ENCODE results near the gene RAD51.

Gene RAD51

GRCh38 chr15:40739854-40740253 is 44.9 kb downstream of the RAD51 start:
- peaks cover 27% of the 10 kb centered on the region for H3F3A ChIP-seq (ENCODE audit: insufficient read depth, low read length)
- H3K4me1 ChIP-seq (ENCODE audit: low read length): peaks cover 23% of the 10 kb centered on the region
- no peak for DNase-seq
- no peak overlapping the region for H3K27ac ChIP-seq (ENCODE audit: low read length)
- H3K9ac ChIP-seq (ENCODE audit: low read length): no peak overlapping the region
- H3K4me2 ChIP-seq (ENCODE audit: low read depth, low read length): no peak overlapping the region
- no peaks in the 10 kb centered on the region for H3K27me3 ChIP-seq (replicated peaks; ENCODE audit: insufficient read depth, low read length)
- H3K79me2 ChIP-seq (ENCODE audit: low read length): peaks cover 8% of the 10 kb centered on the region; the same call in 1 of the 2 replicates
- 0 out of 2 replicates have a peak, but pooled peaks cover 2% of the 10 kb centered on the region for H3K36me3 ChIP-seq (replicated peaks; ENCODE audit: insufficient read depth, low read length)
- H3K9me3 ChIP-seq (replicated peaks; ENCODE audit: insufficient read depth, low read length): no peaks in the 10 kb centered on the region
- no peak overlapping the region for H2AFZ ChIP-seq (ENCODE audit: low read length)
- no peaks in the 10 kb centered on the region for H4K20me1 ChIP-seq (ENCODE audit: insufficient read depth, low read length)
- no peaks in the 10 kb centered on the region for H3K9me2 ChIP-seq (replicated peaks; ENCODE audit: insufficient read depth, low read length)
- TF ChIP-seq CTCF (IDR thresholded peaks at IDR 0.05; ENCODE audit: low read length) (no peak), EZH2phosphoT487 (IDR thresholded peaks at IDR 0.05; ENCODE audit: low read length) (no peak), EZH2 (optimal IDR thresholded peaks at IDR 0.05; ENCODE audit: low read depth, low read length) (no peak)
- no peak overlapping the region for H3K4me3 ChIP-seq (ENCODE audit: low read length)

- Histone ChIP-seq H3K4me2 (ENCODE audit: low read depth, low read length) (peak overlapping the region; percentile 84), H3K36me3 (replicated peaks; ENCODE audit: insufficient read depth, low read length) (no peaks in the 10 kb centered on the region), H3K9ac (ENCODE audit: low read length) (peak overlapping the region; percentile 69; the same call in 1 of the 2 replicates)
Measured at GRCh38 chr15:40743485-40743901, 48.5 kb downstream of the RAD51 start.

GRCh38 chr15:40743921-40744814 is 49.2 kb downstream of the RAD51 start:
- H3K9me2 ChIP-seq (replicated peaks; ENCODE audit: insufficient read depth, low read length): no peaks in the 10 kb centered on the region
- no peaks in the 10 kb centered on the region for H3K27me3 ChIP-seq (replicated peaks; ENCODE audit: insufficient read depth, low read length)
- peak overlapping the region; percentile 42 for H3K4me3 ChIP-seq (ENCODE audit: low read length)
- peak overlapping the region; percentile 69 for H3K9ac ChIP-seq (ENCODE audit: low read length)
- H3K4me1 ChIP-seq (ENCODE audit: low read length): peaks cover 37% of the 10 kb centered on the region
- peak; percentile 93 for DNase-seq
- TF ChIP-seq CTCF (IDR thresholded peaks at IDR 0.05; ENCODE audit: low read length): peak; percentile 41
- no peak for TF ChIP-seq EZH2phosphoT487 (IDR thresholded peaks at IDR 0.05; ENCODE audit: low read length)
- no peak for TF ChIP-seq EZH2 (optimal IDR thresholded peaks at IDR 0.05; ENCODE audit: low read depth, low read length)
- H3K36me3 ChIP-seq (replicated peaks; ENCODE audit: insufficient read depth, low read length): no peaks in the 10 kb centered on the region
- peak overlapping the region; percentile 54 for H2AFZ ChIP-seq (ENCODE audit: low read length)
- peaks cover 20% of the 10 kb centered on the region for H3K79me2 ChIP-seq (ENCODE audit: low read length)
- peaks cover 38% of the 10 kb centered on the region for H3F3A ChIP-seq (ENCODE audit: insufficient read depth, low read length)
- H4K20me1 ChIP-seq (ENCODE audit: insufficient read depth, low read length): no peaks in the 10 kb centered on the region
- peak overlapping the region; percentile 97 for H3K27ac ChIP-seq (ENCODE audit: low read length)
- no peaks in the 10 kb centered on the region for H3K9me3 ChIP-seq (replicated peaks; ENCODE audit: insufficient read depth, low read length)
- H3K4me2 ChIP-seq (ENCODE audit: low read depth, low read length): peak overlapping the region; percentile 84

More at GRCh38 chr15:40743485-40743901, 48.5 kb downstream of the RAD51 start:
- H3K27me3 ChIP-seq (replicated peaks; ENCODE audit: insufficient read depth, low read length): no peaks in the 10 kb centered on the region
- peak; percentile 90 for DNase-seq
- TF ChIP-seq EZH2 (optimal IDR thresholded peaks at IDR 0.05; ENCODE audit: low read depth, low read length): no peak
- no peak for TF ChIP-seq EZH2phosphoT487 (IDR thresholded peaks at IDR 0.05; ENCODE audit: low read length)
- TF ChIP-seq CTCF (IDR thresholded peaks at IDR 0.05; ENCODE audit: low read length): no peak
- peaks cover 20% of the 10 kb centered on the region for H3K79me2 ChIP-seq (ENCODE audit: low read length)
- no peaks in the 10 kb centered on the region for H3K9me3 ChIP-seq (replicated peaks; ENCODE audit: insufficient read depth, low read length)
- H3K4me3 ChIP-seq (ENCODE audit: low read length): peak overlapping the region; percentile 14; the same call in 1 of the 2 replicates
- H4K20me1 ChIP-seq (ENCODE audit: insufficient read depth, low read length): no peaks in the 10 kb centered on the region
- peak overlapping the region; percentile 54 for H2AFZ ChIP-seq (ENCODE audit: low read length)
- H3K4me1 ChIP-seq (ENCODE audit: low read length): peaks cover 37% of the 10 kb centered on the region
- H3K9me2 ChIP-seq (replicated peaks; ENCODE audit: insufficient read depth, low read length): no peaks in the 10 kb centered on the region
- peaks cover 38% of the 10 kb centered on the region for H3F3A ChIP-seq (ENCODE audit: insufficient read depth, low read length)
- peak overlapping the region; percentile 97 for H3K27ac ChIP-seq (ENCODE audit: low read length)

All from MM.1S (cell line).